ENCODE results near the gene GABRB1.

GABRB1 gene

GRCh38 chr4:47128991-47129390, 97.6 kb downstream of the GABRB1 start:
- TF ChIP-seq, protein P1, sequence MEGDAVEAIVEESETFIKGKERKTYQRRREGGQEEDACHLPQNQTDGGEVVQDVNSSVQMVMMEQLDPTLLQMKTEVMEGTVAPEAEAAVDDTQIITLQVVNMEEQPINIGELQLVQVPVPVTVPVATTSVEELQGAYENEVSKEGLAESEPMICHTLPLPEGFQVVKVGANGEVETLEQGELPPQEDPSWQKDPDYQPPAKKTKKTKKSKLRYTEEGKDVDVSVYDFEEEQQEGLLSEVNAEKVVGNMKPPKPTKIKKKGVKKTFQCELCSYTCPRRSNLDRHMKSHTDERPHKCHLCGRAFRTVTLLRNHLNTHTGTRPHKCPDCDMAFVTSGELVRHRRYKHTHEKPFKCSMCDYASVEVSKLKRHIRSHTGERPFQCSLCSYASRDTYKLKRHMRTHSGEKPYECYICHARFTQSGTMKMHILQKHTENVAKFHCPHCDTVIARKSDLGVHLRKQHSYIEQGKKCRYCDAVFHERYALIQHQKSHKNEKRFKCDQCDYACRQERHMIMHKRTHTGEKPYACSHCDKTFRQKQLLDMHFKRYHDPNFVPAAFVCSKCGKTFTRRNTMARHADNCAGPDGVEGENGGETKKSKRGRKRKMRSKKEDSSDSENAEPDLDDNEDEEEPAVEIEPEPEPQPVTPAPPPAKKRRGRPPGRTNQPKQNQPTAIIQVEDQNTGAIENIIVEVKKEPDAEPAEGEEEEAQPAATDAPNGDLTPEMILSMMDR (IDR thresholded peaks at IDR 0.05) = no peak
- no peak for DNase-seq (ENCODE audit: low spot score)
- no peak overlapping the region for H3K4me3 ChIP-seq
- H3K27ac ChIP-seq = no peak overlapping the region

GRCh38 chr4:47135210-47135609, 103.8 kb downstream of the GABRB1 start:
- DNase-seq (ENCODE audit: low spot score) = no peak
- Histone ChIP-seq H3K27ac (no peak overlapping the region), H3K4me3 (no peak overlapping the region)
- TF ChIP-seq, protein P1 (IDR thresholded peaks at IDR 0.05) = no peak

GRCh38 chr4:47143261-47143660, 111.9 kb downstream of the GABRB1 start:
- DNase-seq (ENCODE audit: low spot score) = no peak
- TF ChIP-seq, protein P1 (IDR thresholded peaks at IDR 0.05) = no peak
- Histone ChIP-seq H3K4me3 (no peak overlapping the region), H3K27ac (no peak overlapping the region)

DNA sequence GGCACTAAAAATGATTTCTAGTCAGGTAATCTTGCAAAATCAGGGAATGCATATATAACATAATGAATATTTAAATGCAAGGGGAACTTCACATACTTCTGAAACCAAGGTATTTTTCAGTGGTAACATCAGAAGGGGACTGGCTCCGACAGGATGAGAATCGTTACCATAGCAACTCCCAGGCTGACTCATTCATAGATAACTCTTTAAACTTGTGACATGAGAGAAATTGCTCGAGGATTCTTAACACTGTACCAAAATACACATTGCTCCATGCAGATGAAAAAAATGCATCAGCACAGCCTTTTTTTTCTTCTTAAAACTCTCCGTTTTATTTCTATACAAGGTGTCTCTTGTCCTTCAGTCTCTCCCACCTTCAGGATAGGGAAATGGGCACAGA, 114.3 kb downstream of the GABRB1 start:
- no peak overlapping the region for H3K4me3 ChIP-seq
- DNase-seq (ENCODE audit: low spot score) = no peak
- TF ChIP-seq, protein P1 (IDR thresholded peaks at IDR 0.05) = no peak

GRCh38 chr4:47154816-47155370, 123.5 kb downstream of the GABRB1 start:
- no peak for DNase-seq (ENCODE audit: low spot score)
- Histone ChIP-seq H3K4me3 (no peak overlapping the region), H3K27ac (no peak overlapping the region)
- TF ChIP-seq, protein P1 (IDR thresholded peaks at IDR 0.05) = no peak

More for the DNA sequence above, 114.3 kb downstream of the GABRB1 start:
- H3K27ac ChIP-seq = no peak overlapping the region

GRCh38 chr4:47155919-47156318, 124.6 kb downstream of the GABRB1 start:
- H3K4me3 ChIP-seq = no peak overlapping the region
- DNase-seq (ENCODE audit: low spot score) = no peak
- no peak overlapping the region for H3K27ac ChIP-seq
- TF ChIP-seq, protein P1 (IDR thresholded peaks at IDR 0.05) = no peak

DNA sequence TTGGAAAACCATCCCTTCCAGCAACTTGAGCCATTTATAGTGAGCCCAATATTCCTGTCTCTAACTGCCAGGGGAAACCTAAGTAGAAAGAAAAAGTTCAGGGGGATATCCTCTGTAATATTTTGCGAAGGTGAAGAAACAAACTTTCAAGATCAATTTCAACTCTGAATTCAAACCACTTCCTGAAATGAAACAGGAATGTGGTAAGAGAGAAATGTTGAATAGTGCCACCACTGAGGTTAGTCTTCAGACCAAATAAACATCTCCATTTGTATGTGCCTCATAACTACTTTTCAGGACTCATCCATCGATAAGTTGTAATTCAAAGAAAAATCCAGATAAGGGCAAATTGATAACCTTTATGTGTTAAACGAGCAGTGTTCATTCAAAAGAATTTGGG, 128.7 kb downstream of the GABRB1 start:
- TF ChIP-seq, protein P1 (IDR thresholded peaks at IDR 0.05) = no peak
- H3K4me3 ChIP-seq = no peak overlapping the region
- no peak overlapping the region for H3K27ac ChIP-seq

More for the DNA sequence above, 128.7 kb downstream of the GABRB1 start:
- DNase-seq (ENCODE audit: low spot score) = no peak

Data from coronary artery (tissue), 2 donors.